ENCODE measurements around the gene PTPRG. TPM values are rescaled to one million over a fixed set of nuclear protein-coding genes. Genes with fewer than 3 reads are reported as not detected.
A peak's percentile ranks its signal among the peaks of the same experiment; 100 is the strongest.

PTPRG gene
- total and polyA plus RNA-seq, 12 donors, result 6.3 to 119 (median 72.2) TPM

DNA sequence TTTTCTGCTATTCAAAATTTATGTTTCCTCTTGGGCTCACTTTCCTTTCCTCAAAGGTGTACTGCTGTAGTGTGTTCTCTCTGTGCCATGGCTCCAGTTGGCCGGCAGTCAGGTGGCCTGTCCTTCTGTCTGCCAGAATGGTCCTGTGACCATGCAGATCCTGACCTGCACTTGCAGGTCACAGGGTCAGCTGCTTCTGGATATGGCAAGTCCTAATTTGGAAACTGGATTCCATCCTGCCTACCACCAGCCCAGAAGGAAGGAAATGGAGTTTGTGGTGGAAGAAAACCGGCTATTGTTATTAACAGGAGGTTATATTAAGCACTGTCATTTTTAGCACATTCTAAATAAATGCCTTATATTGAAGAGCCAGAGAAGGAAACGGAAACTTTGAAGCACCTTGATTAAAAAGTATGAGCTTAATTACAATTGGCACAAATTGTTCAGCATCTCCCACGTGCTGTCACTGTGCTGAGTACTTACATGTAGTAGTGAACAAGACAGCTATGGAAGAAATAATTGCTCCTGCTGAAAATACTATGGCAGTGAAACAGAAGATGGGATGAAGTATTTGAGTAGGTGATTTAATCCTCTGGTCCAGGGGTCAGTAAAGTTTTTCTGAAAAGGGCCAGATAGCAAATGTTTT, 362.8 kb downstream of the PTPRG start:
- DNase-seq, result peak; percentile 17 to 83 (median 57)
- no peaks in the 10 kb centered on the region for H3K9me3 ChIP-seq (replicated peaks in 1 of 3)
- no peaks in the 10 kb centered on the region for H3K36me3 ChIP-seq (replicated peaks in 1 of 2)
- WGBS, 4 donors, result 52 to 64% (median 60%) methylated on average over 4 of the region's 4 CpGs
- H3K27ac ChIP-seq, result no peak overlapping the region
- H3K27me3 ChIP-seq, result no peaks in the 10 kb centered on the region
- TF ChIP-seq POLR2A (IDR thresholded peaks at IDR 0.05), result no peak
- TF ChIP-seq, protein P1, sequence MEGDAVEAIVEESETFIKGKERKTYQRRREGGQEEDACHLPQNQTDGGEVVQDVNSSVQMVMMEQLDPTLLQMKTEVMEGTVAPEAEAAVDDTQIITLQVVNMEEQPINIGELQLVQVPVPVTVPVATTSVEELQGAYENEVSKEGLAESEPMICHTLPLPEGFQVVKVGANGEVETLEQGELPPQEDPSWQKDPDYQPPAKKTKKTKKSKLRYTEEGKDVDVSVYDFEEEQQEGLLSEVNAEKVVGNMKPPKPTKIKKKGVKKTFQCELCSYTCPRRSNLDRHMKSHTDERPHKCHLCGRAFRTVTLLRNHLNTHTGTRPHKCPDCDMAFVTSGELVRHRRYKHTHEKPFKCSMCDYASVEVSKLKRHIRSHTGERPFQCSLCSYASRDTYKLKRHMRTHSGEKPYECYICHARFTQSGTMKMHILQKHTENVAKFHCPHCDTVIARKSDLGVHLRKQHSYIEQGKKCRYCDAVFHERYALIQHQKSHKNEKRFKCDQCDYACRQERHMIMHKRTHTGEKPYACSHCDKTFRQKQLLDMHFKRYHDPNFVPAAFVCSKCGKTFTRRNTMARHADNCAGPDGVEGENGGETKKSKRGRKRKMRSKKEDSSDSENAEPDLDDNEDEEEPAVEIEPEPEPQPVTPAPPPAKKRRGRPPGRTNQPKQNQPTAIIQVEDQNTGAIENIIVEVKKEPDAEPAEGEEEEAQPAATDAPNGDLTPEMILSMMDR (IDR thresholded peaks at IDR 0.05), result no peak
- peaks cover 14 to 23% of the 10 kb centered on the region in 2 donors for H3K4me1 ChIP-seq (replicated peaks in 1 of 2)
- intact Hi-C loops (cut with DNase I), result no loop called here
- H3K4me3 ChIP-seq, result no peak overlapping the region

DNA sequence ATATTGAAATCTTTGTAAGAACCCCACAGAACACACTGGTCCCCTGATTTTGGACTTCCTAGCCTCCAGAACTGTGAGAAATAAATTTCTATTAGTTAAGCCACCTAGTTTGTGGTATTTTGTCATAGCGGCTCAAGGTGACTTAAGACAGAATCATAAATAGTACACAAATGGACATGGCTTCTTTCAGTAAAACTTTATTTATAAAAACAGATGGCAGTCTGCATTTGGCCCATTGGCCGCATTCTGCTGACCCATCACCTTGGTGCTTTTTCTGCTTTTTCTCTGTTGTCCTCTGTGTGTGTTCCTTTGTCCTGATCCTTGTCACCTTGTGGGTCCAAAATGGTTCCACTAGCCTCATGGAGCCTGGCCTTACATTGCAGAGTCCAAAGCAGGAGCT, 363.6 kb downstream of the PTPRG start:
- WGBS, 4 donors, result 92 to 99% (median 97%) methylated on average over 2 of the region's 2 CpGs
- H3K36me3 ChIP-seq (replicated peaks in 1 of 2), result no peaks in the 10 kb centered on the region
- no peaks in the 10 kb centered on the region for H3K9me3 ChIP-seq (replicated peaks in 1 of 3)
- intact Hi-C loops (cut with DNase I), result no loop called here
- H3K4me3 ChIP-seq, result no peak overlapping the region
- no peak for DNase-seq
- TF ChIP-seq, protein P1 (IDR thresholded peaks at IDR 0.05), result no peak
- TF ChIP-seq POLR2A (IDR thresholded peaks at IDR 0.05), result no peak
- H3K27ac ChIP-seq, result no peak overlapping the region
- peaks cover 14 to 23% of the 10 kb centered on the region in 2 donors for H3K4me1 ChIP-seq (replicated peaks in 1 of 2)
- H3K27me3 ChIP-seq, result no peaks in the 10 kb centered on the region

DNA sequence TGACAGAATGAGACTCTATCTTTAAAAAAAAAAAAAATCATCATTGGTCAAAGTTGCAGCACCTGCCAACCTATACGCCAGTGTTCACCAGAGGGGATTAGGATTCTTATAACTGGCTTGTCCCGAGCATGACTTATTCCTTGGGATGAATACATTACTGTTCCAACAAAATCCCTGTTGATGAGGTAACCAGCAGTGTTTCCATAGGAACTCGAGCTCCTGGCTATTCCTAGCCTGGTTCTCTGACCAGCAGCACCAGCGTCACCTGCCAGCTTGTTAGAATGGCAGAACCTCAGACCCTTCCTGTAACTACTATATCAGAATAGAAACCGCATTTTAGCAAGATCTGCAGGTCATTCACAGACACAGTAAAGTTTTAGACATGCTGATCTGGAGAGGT, 364.4 kb downstream of the PTPRG start:
- no peaks in the 10 kb centered on the region for H3K9me3 ChIP-seq (replicated peaks in 1 of 3)
- TF ChIP-seq POLR2A (IDR thresholded peaks at IDR 0.05), result no peak
- TF ChIP-seq, protein P1 (IDR thresholded peaks at IDR 0.05), result no peak
- intact Hi-C loops (cut with DNase I), result no loop called here
- no peak for DNase-seq
- 91 to 94% (median 92%) methylated on average over 5 of the region's 5 CpGs for WGBS, 4 donors
- peaks cover 14 to 23% of the 10 kb centered on the region in 2 donors for H3K4me1 ChIP-seq (replicated peaks in 1 of 2)
- H3K27me3 ChIP-seq, result no peaks in the 10 kb centered on the region
- no peaks in the 10 kb centered on the region for H3K36me3 ChIP-seq (replicated peaks in 1 of 2)
- H3K4me3 ChIP-seq, result no peak overlapping the region
- H3K27ac ChIP-seq, result no peak overlapping the region

DNA sequence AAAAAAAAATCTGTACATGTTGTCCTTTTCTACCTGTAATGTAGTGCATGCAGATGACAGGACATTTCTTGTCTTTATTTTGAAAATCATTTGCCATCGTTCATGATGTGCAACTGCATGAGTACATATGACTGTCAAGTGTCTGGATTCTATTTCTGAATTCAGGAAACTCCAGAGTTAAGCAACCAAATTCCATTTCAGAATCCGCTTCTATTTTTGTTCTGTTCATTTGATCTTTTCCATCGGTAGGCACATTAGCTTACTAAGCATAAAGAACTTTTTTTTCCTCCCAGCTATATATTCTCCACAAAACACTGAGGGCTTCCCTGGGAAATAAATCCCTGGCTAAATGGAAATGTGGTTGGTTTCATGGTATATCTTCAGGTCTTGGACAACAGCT, 365.6 kb downstream of the PTPRG start:
- H3K4me1 ChIP-seq (replicated peaks in 1 of 2), result peaks cover 14 to 23% of the 10 kb centered on the region in 2 donors
- H3K27ac ChIP-seq, result peak overlapping the region in 1 of 5 donors; percentile 7
- TF ChIP-seq, protein P1 (IDR thresholded peaks at IDR 0.05), result no peak
- no peak for TF ChIP-seq POLR2A (IDR thresholded peaks at IDR 0.05)
- WGBS, 4 donors, result 40 to 59% (median 49%) methylated on average over 3 of the region's 3 CpGs
- no peaks in the 10 kb centered on the region for H3K27me3 ChIP-seq
- H3K4me3 ChIP-seq, result no peak overlapping the region
- intact Hi-C loops (cut with DNase I), result no loop called here
- H3K36me3 ChIP-seq (replicated peaks in 1 of 2), result no peaks in the 10 kb centered on the region
- no peaks in the 10 kb centered on the region for H3K9me3 ChIP-seq (replicated peaks in 1 of 3)
- no peak for DNase-seq

All from adrenal gland (tissue), 12 donors.